KOPT-K1 (cell line): ENCODE results near the gene SCYGR1.
"Not testable (repeated sequence)": the region's sequence is repeated elsewhere in the genome, so short reads cannot be mapped to it uniquely, and the experiment has no call there.

Experiments used
- H3K27ac ChIP-seq: fragments of 200-600 bp; sonication (generic); 2 replicates; pipeline ENCODE4 v1.5.1; 2016; ENCODE audit warnings: antibody characterized with exemption, mild to moderate bottlenecking, low read depth, low read length; ENCODE audit not compliant: poor library complexity, severe bottlenecking
- H3K36me3 ChIP-seq: fragments of 200-600 bp; sonication (generic); 2 replicates; pipeline ENCODE4 v1.5.1; 2017; ENCODE audit warnings: antibody characterized with exemption, mild to moderate bottlenecking, low read length, moderate library complexity; ENCODE audit not compliant: insufficient read depth
- H3K9me3 ChIP-seq: fragments of 200-600 bp; sonication (generic); 2 replicates; pipeline ENCODE4 v1.5.1; 2017; ENCODE audit warnings: antibody characterized with exemption, low read length, mild to moderate bottlenecking; ENCODE audit not compliant: insufficient read depth, poor library complexity, severe bottlenecking

SCYGR1 gene

GRCh38 chr2:227387583-227387982 lies at the start of gene SCYGR1:
Gene SCYGR1, minus strand, starts transcription at chr2:227387949. Its CDS starts 0 bp downstream, at chr2:227387949.
- not testable (repeated sequence) for H3K27ac ChIP-seq

DNA sequence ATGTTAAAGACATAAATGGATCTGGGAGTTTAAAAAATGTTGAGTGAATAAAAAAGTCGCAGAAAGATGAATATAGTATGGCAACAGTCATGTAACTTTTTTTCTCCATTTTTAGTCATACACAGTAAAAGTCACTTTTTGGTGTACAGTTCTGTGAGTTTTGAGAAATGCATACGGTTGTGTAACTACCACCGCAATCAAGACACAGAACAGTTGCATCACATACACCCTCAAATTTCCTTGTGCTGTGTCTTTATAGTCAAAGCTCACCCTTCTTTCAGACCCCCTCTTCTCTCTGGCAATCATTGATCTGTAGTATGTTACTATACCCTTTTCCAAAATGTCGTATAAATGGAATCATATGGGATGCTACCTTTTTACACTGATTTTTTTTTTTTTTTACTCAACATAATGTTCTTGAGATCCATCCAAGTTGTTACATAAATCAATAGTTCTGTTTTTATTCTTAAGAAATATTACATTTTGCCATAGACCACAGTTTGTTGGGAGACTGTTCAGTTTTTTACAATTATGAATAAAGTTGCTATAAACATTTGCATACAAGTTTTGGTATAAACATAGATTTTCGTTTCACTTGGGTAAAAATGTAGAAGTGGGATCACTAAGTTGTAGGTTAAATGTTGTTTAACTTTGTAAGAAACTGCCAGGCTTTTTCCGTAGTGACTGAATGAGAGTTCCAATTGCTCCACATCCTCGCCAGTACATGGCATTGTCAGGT lies 48.9 kb upstream of the SCYGR1 start:
- Histone ChIP-seq H3K9me3 (peaks cover 25% of the 10 kb centered on the region), H3K36me3 (no peaks in the 10 kb centered on the region), H3K27ac (no peak overlapping the region)

More at GRCh38 chr2:227387583-227387982, at the start of gene SCYGR1:
- not testable (repeated sequence) for H3K9me3 ChIP-seq, H3K36me3 ChIP-seq

DNA sequence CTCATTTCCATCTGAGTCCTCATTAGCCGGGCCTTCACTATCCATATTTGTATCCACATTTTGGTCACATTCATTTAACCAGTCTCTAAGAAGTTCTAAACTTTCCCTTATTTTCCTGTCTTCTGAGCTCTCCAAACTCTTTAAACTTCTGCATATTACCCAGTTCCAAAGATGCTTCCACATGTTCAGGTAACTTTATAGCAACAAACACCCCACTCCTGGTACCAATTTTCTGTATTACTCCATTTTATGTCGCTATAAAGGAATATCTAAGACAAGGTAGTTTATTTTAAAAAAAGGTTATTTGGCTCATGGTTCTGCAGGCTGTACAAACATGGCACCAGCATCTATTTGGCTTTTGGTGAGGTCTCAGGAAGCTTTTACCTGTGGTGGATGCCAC lies 45.4 kb upstream of the SCYGR1 start:
- Histone ChIP-seq H3K27ac (no peak overlapping the region), H3K9me3 (peaks cover 27% of the 10 kb centered on the region), H3K36me3 (no peaks in the 10 kb centered on the region)

DNA sequence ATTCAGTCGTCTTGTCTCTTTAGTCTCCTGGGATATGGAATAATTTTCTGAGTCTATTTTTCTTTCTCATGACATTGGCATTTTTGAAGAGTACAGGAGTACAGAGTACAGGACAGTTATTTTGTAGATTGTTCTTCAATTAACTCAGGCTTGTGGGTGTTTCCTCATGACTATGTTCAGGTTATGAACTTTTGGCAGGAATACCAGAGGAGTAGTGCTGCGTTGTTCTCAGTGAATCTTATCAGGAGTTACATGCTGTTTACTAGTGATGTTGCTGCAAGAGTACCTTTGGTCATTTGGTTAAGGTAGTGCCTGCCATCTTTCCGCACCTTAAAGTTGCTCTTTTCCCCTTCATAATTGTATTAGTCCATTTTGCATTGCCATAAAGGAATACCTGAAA lies 42.9 kb upstream of the SCYGR1 start:
- Histone ChIP-seq H3K27ac (no peak overlapping the region), H3K36me3 (no peaks in the 10 kb centered on the region), H3K9me3 (peaks cover 27% of the 10 kb centered on the region)

- Histone ChIP-seq H3K9me3 (peaks cover 23% of the 10 kb centered on the region), H3K36me3 (no peaks in the 10 kb centered on the region), H3K27ac (no peak overlapping the region)
Observed at GRCh38 chr2:227428731-227429285, 41.1 kb upstream of the SCYGR1 start.

GRCh38 chr2:227423656-227424499 lies 36.1 kb upstream of the SCYGR1 start:
- Histone ChIP-seq H3K36me3 (no peaks in the 10 kb centered on the region), H3K9me3 (no peaks in the 10 kb centered on the region), H3K27ac (no peak overlapping the region)

DNA sequence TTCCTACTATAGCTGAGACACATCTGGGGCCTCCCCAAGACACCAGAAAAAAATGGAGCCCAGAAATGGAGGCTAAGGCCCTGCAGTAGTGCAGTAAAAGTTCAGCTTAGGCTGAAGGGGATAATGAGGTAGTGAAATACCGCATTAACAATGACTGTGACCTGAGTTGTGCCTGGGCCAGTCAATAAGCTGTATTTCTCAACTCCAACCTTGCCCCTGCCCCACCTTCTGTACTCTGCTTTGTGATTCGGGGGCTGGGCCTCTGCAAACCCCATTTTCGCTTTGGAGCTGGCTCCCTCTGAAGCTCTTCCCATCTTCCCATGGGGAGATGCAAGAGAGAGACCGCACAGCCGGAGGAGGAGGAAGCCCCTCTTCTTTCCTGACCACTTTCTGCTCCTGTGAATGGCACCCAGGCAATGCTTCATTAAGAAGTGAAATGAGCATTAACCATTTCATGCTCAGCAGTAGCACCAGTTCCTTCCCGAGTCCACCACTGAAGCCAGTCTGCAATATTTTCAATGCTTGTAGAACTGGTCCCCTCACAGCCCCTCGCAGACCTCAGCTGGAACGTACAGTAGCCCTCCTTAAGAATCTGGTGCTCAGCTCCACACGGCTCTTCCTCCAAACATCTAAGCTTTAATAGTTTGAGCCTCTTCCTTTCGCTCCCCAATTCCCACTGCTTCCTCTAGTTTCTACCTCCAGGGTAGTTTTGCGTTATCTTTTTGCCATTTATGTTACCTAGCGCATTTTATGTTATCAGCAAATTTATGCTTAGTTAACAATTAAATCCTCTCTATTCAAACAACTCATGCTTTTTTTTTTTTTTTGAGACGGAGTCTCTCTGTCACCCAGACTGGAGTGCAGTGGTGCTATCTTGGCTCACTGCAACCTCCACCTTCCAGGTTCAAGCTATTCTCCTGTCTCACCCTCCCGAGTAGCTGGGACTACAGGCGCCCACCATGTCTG lies 32.6 kb upstream of the SCYGR1 start:
- H3K9me3 ChIP-seq: no peaks in the 10 kb centered on the region
- no peaks in the 10 kb centered on the region for H3K36me3 ChIP-seq
- H3K27ac ChIP-seq: no peak overlapping the region

GRCh38 chr2:227416701-227417100 lies 29.0 kb upstream of the SCYGR1 start:
- H3K9me3 ChIP-seq: no peaks in the 10 kb centered on the region
- no peaks in the 10 kb centered on the region for H3K36me3 ChIP-seq
- no peak overlapping the region for H3K27ac ChIP-seq

GRCh38 chr2:227415538-227416424 lies 28.0 kb upstream of the SCYGR1 start:
- Histone ChIP-seq H3K9me3 (no peaks in the 10 kb centered on the region), H3K36me3 (no peaks in the 10 kb centered on the region), H3K27ac (no peak overlapping the region)

DNA sequence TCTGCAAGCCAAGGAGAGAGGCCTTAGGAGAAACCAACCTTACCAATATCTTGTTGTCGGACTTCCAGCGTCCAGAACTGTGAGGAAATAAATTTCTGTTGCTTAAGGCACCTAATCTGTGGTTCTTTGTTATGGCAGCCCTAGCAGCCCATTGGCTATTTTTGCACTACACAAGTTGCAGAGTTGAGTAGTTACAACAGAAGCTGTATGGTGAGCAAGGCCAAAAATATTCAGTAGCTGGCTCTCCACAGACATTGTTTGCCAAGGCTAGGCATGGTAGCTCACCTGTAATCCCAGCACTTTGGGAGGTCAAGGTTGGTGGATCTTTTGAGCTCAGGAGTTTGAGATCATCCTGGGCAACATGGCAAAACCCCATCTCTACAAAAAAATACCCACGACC lies 27.1 kb upstream of the SCYGR1 start:
- no peaks in the 10 kb centered on the region for H3K36me3 ChIP-seq
- H3K9me3 ChIP-seq: no peaks in the 10 kb centered on the region
- H3K27ac ChIP-seq: no peak overlapping the region

- Histone ChIP-seq H3K27ac (no peak overlapping the region), H3K36me3 (no peaks in the 10 kb centered on the region), H3K9me3 (no peaks in the 10 kb centered on the region)
Observed at GRCh38 chr2:227413371-227413770, 25.6 kb upstream of the SCYGR1 start.

- Histone ChIP-seq H3K9me3 (no peaks in the 10 kb centered on the region), H3K27ac (no peak overlapping the region), H3K36me3 (no peaks in the 10 kb centered on the region)
Observed at GRCh38 chr2:227412877-227413276, 25.1 kb upstream of the SCYGR1 start.

GRCh38 chr2:227411990-227412350 lies 24.2 kb upstream of the SCYGR1 start:
- no peaks in the 10 kb centered on the region for H3K36me3 ChIP-seq
- H3K27ac ChIP-seq: no peak overlapping the region
- H3K9me3 ChIP-seq: no peaks in the 10 kb centered on the region
